ENCODE measurements around the gene POMGNT2. TPM values are rescaled to one million over a fixed set of nuclear protein-coding genes. Genes with fewer than 3 reads are reported as not detected.

Gene POMGNT2
- total RNA-seq, 2 donors from 2014 or later = 3.2 to 5.9 TPM

- Mint-ChIP-seq H3K27me3 (peaks cover 6% of the 10 kb centered on the region), H3K4me1 (peaks cover 13% of the 10 kb centered on the region), H3K27ac (peak overlapping the region; percentile 53), H3K4me3 (peak overlapping the region; percentile 39), H3K36me3 (ENCODE audit: low read depth) (no peaks in the 10 kb centered on the region)
- no peak for DNase-seq
- ATAC-seq = peak; percentile 70
- H3K9me3 ChIP-seq (ENCODE audit: control insufficient read depth, low read length, poor library complexity, severe bottlenecking) = no peaks in the 10 kb centered on the region
Measured at GRCh38 chr3:43038010-43038409, 67.9 kb downstream of the POMGNT2 start.

- H3K9me3 ChIP-seq (ENCODE audit: control insufficient read depth, low read length, poor library complexity, severe bottlenecking) = no peaks in the 10 kb centered on the region
- DNase-seq (no peak), ATAC-seq (no peak)
- no peak overlapping the region for H3K4me3 Mint-ChIP-seq
- H3K36me3 Mint-ChIP-seq (ENCODE audit: low read depth) = no peaks in the 10 kb centered on the region
- H3K27me3 Mint-ChIP-seq = peaks cover 6% of the 10 kb centered on the region
- H3K4me1 Mint-ChIP-seq = peaks cover 13% of the 10 kb centered on the region
- H3K27ac Mint-ChIP-seq = no peak overlapping the region
Measured at GRCh38 chr3:43036621-43037423, 69.1 kb downstream of the POMGNT2 start.

- H3K36me3 Mint-ChIP-seq (ENCODE audit: low read depth) = no peaks in the 10 kb centered on the region
- H3K27ac Mint-ChIP-seq = no peak overlapping the region
- H3K9me3 ChIP-seq (ENCODE audit: control insufficient read depth, low read length, poor library complexity, severe bottlenecking) = no peaks in the 10 kb centered on the region
- peaks cover 16% of the 10 kb centered on the region for H3K4me1 Mint-ChIP-seq
- H3K4me3 Mint-ChIP-seq = no peak overlapping the region
- peaks cover 6% of the 10 kb centered on the region for H3K27me3 Mint-ChIP-seq
- DNase-seq (no peak), ATAC-seq (no peak)
Measured at GRCh38 chr3:43035801-43036365, 70.0 kb downstream of the POMGNT2 start.

- ATAC-seq (no peak), DNase-seq (no peak)
- H3K9me3 ChIP-seq (ENCODE audit: control insufficient read depth, low read length, poor library complexity, severe bottlenecking) = no peaks in the 10 kb centered on the region
- Mint-ChIP-seq H3K4me1 (peaks cover 16% of the 10 kb centered on the region), H3K4me3 (no peak overlapping the region), H3K27ac (no peak overlapping the region), H3K36me3 (ENCODE audit: low read depth) (no peaks in the 10 kb centered on the region), H3K27me3 (peaks cover 6% of the 10 kb centered on the region)
Measured at GRCh38 chr3:43034911-43035310, 71.0 kb downstream of the POMGNT2 start.

GRCh38 chr3:43034200-43034599 lies 71.7 kb downstream of the POMGNT2 start:
- no peak overlapping the region for H3K4me3 Mint-ChIP-seq
- no peaks in the 10 kb centered on the region for H3K36me3 Mint-ChIP-seq (ENCODE audit: low read depth)
- H3K27ac Mint-ChIP-seq = no peak overlapping the region
- ATAC-seq = no peak
- H3K9me3 ChIP-seq (ENCODE audit: control insufficient read depth, low read length, poor library complexity, severe bottlenecking) = no peaks in the 10 kb centered on the region
- H3K4me1 Mint-ChIP-seq = peaks cover 13% of the 10 kb centered on the region
- peaks cover 6% of the 10 kb centered on the region for H3K27me3 Mint-ChIP-seq
- no peak for DNase-seq

GRCh38 chr3:43032646-43033628 lies 72.9 kb downstream of the POMGNT2 start:
- no peak overlapping the region for H3K27ac Mint-ChIP-seq
- no peak for ATAC-seq

GRCh38 chr3:43031889-43032545 lies 73.9 kb downstream of the POMGNT2 start:
- H3K4me3 Mint-ChIP-seq = no peak overlapping the region
- ATAC-seq (no peak), DNase-seq (no peak)
- peaks cover 6% of the 10 kb centered on the region for H3K27me3 Mint-ChIP-seq
- H3K36me3 Mint-ChIP-seq (ENCODE audit: low read depth) = no peaks in the 10 kb centered on the region
- no peak overlapping the region for H3K27ac Mint-ChIP-seq
- peaks cover 7% of the 10 kb centered on the region for H3K4me1 Mint-ChIP-seq
- no peaks in the 10 kb centered on the region for H3K9me3 ChIP-seq (ENCODE audit: control insufficient read depth, low read length, poor library complexity, severe bottlenecking)

More at GRCh38 chr3:43032646-43033628, 72.9 kb downstream of the POMGNT2 start:
- no peak overlapping the region for H3K4me3 Mint-ChIP-seq
- no peaks in the 10 kb centered on the region for H3K36me3 Mint-ChIP-seq (ENCODE audit: low read depth)
- peaks cover 6% of the 10 kb centered on the region for H3K27me3 Mint-ChIP-seq
- peaks cover 7% of the 10 kb centered on the region for H3K4me1 Mint-ChIP-seq
- no peak for DNase-seq
- no peaks in the 10 kb centered on the region for H3K9me3 ChIP-seq (ENCODE audit: control insufficient read depth, low read length, poor library complexity, severe bottlenecking)

GRCh38 chr3:43031485-43031884 lies 74.4 kb downstream of the POMGNT2 start:
- no peak overlapping the region for H3K4me3 Mint-ChIP-seq
- DNase-seq (no peak), ATAC-seq (no peak)
- peaks cover 6% of the 10 kb centered on the region for H3K27me3 Mint-ChIP-seq
- peaks cover 6% of the 10 kb centered on the region for H3K4me1 Mint-ChIP-seq
- no peaks in the 10 kb centered on the region for H3K9me3 ChIP-seq (ENCODE audit: control insufficient read depth, low read length, poor library complexity, severe bottlenecking)
- H3K36me3 Mint-ChIP-seq (ENCODE audit: low read depth) = no peaks in the 10 kb centered on the region
- H3K27ac Mint-ChIP-seq = no peak overlapping the region

GRCh38 chr3:43030162-43030935 lies 75.5 kb downstream of the POMGNT2 start:
- Mint-ChIP-seq H3K36me3 (ENCODE audit: low read depth) (no peaks in the 10 kb centered on the region), H3K27me3 (peaks cover 6% of the 10 kb centered on the region), H3K27ac (no peak overlapping the region), H3K4me1 (peaks cover 5% of the 10 kb centered on the region), H3K4me3 (no peak overlapping the region)
- no peak for DNase-seq
- ATAC-seq = no peak
- no peaks in the 10 kb centered on the region for H3K9me3 ChIP-seq (ENCODE audit: control insufficient read depth, low read length, poor library complexity, severe bottlenecking)

Other genes with a start within 250 kb of the POMGNT2 start
- not detected for gene CYP8B1, start 230.2 kb downstream of the POMGNT2 start, total RNA-seq
- 1 to 10 TPM in 1 of 2 donors, under 1 TPM in 1; 0.94 to 1.4 TPM for gene ZNF662, start 199.9 kb downstream of the POMGNT2 start, total RNA-seq
- not detected for gene GASK1A, start 126.8 kb downstream of the POMGNT2 start, total RNA-seq
- 100 to 1,000 TPM; 127 to 159 TPM for gene SNRK, start 180.5 kb upstream of the POMGNT2 start, total RNA-seq

Data from T-helper 17 cell (primary cell).